GM12892 (cell line): ENCODE data around the gene PRRC2C.

ENCODE experiments used
- DNase-seq: peaks from one replicate; pipeline ENCODE4 v3.0.0; 2011; ENCODE audit not compliant: insufficient read length
- FAIRE-seq: peaks from 2 replicates; lab custom pipeline; 2011; peaks lifted over from hg19 to GRCh38; lab: Jason Lieb, UNC
- POLR2A ChIP-seq: IDR thresholded peaks from 2 replicates; pipeline ENCODE4 v1.6.1; 2011; ENCODE audit warnings: low read depth, low read length, control low read depth
- POLR2AphosphoS5 ChIP-seq: IDR thresholded peaks from 2 replicates; pipeline ENCODE4 v1.6.1; 2011; ENCODE audit warnings: low read depth, low read length, control low read depth
- TAF1 ChIP-seq: IDR thresholded peaks from 2 replicates; pipeline ENCODE4 v1.6.1; 2011; ENCODE audit warnings: low read depth, mild to moderate bottlenecking, control low read depth, low read length, borderline replicate concordance

PRRC2C gene

DNA sequence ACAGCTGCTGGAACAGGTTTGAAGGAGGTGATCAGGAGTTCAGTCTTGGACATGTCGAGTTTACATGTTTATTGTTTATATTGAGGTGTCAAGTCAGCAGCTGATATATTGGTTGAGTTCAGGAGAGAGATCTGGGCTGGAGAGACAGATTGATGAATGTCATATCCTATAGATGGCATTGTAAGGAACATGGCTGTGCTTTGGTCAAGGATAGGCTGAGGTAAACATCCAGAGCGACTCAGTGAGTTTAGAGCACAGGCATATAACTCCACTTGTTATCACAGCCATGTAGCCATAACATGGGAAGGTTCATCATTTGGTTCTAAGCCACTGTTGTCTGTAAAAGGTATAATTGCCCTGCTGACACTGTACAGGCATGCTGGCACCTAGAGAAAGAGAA, 131.3 kb downstream of the PRRC2C start:
- no peak for TF ChIP-seq POLR2A
- no peak for TF ChIP-seq TAF1
- TF ChIP-seq POLR2AphosphoS5 = no peak
- FAIRE-seq (no peak), DNase-seq (no peak)

DNA sequence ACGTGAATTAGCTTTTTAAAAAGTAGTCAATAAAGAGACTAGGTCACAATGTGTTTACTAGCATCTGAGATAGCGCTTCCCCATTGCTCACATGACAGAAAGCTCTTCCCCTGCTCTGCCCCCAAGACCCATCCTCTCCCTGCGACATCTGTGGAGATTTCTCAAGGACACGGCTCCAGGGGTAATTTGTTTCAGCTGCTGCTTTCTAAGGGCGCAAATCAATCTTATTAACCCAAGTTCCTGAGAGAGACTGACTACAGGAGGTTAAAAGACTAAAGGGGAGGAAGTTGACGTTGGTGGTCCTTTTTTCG, 136.8 kb downstream of the PRRC2C start, which contains the start of gene MYOCOS:
Gene MYOCOS, plus strand, starts transcription at position 92 of the 311 bp plus-strand sequence. CDS start 1,641 bp downstream, outside the sequence.
- TF ChIP-seq POLR2A (no peak), TAF1 (no peak), POLR2AphosphoS5 (no peak)
- DNase-seq = no peak
- no peak for FAIRE-seq

DNA sequence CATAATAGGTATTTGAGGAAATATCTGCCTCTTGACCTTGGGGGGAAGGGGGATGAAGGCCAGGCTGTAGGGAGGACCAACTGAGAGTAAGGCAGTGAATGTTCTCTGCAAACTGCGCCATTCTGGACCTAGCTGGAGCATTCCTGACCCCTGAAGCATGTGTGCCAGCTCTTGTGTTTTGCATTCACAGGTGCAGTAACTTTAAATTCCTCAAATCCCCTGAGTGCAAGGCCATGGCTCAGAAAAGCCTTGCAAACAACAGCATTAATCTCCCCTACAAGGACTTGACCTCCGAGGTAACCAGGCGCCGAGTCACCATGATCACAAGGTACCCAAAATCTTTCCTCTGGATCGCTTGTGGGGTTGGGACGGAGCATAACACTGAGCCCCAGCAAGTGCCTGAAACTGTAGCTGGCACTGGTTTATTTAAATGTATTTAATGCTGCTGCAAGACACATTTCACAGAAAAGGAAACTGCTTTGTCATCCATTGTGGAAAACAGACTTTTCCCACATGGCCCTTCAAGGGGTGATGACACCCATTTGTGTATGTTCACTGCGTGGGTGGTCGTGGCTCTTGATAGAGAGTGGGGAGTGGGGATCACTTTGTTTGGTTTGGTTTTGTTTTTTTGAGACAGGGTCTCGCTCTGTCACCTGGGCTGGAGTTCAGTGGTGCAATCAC, 138.5 kb downstream of the PRRC2C start:
- DNase-seq (no peak), FAIRE-seq (no peak)
- TF ChIP-seq POLR2A (no peak), TAF1 (no peak), POLR2AphosphoS5 (no peak)

DNA sequence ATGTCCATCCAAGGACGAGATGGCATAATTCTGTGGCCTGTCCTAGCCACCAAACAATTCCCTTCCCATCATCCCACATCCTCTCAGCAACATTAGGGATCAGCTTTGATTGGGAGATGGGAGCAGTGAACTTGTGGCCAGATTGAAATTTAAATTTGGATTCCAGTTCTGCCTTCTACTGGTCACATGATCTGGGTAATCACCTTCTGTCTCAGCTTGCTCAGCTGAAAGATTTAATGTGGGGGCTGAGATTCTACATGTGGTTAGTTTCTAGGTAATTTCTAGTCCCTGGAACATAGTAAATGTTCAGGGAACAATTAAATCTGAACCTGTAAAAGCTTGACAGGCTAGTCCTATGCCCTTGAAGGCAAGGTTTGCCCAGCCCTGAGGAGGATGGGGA, 139.9 kb downstream of the PRRC2C start:
- FAIRE-seq = no peak
- TF ChIP-seq POLR2A (no peak), POLR2AphosphoS5 (no peak), TAF1 (no peak)
- DNase-seq = no peak

DNA sequence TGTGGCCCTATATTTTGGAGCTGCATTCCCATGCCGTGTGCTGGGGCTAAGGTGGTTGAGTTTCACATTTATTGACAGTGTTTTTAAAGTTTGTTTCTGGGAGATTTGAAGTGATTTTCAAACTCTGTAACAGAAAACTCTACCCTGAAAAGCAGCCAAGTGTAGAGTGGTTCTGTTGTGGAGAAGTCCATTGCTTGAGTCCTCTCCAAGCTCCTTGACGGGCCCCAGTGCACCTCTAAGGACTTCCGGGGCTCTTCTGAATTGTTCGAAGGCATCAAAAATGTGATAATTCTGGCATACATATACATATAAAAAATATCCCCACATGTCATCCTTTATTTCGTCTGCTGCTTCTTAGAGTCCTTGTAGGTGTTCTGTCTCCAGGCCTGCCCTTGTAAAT, 141.7 kb downstream of the PRRC2C start:
- FAIRE-seq = no peak
- no peak for DNase-seq
- TF ChIP-seq POLR2A = no peak
- no peak for TF ChIP-seq POLR2AphosphoS5
- TF ChIP-seq TAF1 = no peak

DNA sequence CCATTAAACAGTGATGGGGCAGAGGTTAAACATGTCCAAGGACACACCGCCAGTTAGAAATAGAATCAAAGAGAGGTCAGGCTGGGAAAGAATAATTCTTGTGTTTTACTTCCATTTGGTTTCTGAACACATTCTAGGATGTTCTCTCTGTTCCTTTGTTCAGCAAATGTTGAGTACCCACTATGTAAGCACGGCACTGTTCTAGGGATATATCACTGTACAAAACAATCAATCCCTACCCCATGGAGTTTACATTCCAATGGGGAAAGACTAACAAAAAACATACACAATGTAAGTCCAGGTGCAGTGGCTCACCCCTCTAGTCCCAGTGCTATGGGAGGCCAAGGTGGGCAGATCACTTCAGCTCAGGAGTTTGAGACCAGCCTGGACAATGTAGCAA, 142.9 kb downstream of the PRRC2C start:
- no peak for FAIRE-seq
- TF ChIP-seq POLR2AphosphoS5 = no peak
- no peak for TF ChIP-seq POLR2A
- TF ChIP-seq TAF1 = no peak
- no peak for DNase-seq

DNA sequence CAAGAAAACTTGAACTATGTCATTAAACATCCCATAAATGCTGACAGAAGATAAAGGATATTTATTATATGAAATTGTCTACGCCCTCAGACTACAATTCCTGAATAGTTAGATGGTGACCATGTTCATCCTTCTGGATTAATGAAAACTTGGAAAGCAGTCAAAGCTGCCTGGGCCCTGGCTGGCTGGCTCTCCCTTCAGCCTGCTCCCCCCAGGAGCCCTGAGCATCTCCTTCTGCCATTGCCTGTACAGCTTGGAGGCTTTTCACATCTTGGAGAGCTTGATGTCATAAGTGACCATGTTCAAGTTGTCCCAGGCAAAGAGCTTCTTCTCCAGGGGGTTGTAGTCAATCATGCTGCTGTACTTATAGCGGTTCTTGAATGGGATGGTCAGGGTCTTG, 150.3 kb downstream of the PRRC2C start:
- no peak for FAIRE-seq
- DNase-seq = no peak
- no peak for TF ChIP-seq POLR2AphosphoS5
- TF ChIP-seq POLR2A = no peak
- TF ChIP-seq TAF1 = no peak

DNA sequence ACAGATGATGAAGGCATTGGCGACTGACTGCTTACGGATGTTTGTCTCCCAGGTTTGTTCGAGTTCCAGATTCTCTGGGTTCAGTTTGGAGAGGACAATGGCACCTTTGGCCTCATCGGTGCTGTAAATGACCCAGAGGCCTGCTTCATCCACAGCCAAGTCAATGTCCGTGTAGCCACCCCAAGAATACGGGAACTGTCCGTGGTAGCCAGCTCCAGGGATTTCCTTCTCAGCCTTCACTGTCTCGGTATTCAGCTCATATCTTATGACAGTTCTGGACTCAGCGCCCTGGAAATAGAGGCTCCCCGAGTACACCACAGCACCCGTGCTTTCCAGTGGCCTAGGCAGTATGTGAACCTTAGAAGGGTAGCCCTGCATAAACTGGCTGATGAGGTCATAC, 150.8 kb downstream of the PRRC2C start:
- FAIRE-seq (no peak), DNase-seq (no peak)
- TF ChIP-seq POLR2AphosphoS5 (no peak), POLR2A (no peak), TAF1 (no peak)

DNA sequence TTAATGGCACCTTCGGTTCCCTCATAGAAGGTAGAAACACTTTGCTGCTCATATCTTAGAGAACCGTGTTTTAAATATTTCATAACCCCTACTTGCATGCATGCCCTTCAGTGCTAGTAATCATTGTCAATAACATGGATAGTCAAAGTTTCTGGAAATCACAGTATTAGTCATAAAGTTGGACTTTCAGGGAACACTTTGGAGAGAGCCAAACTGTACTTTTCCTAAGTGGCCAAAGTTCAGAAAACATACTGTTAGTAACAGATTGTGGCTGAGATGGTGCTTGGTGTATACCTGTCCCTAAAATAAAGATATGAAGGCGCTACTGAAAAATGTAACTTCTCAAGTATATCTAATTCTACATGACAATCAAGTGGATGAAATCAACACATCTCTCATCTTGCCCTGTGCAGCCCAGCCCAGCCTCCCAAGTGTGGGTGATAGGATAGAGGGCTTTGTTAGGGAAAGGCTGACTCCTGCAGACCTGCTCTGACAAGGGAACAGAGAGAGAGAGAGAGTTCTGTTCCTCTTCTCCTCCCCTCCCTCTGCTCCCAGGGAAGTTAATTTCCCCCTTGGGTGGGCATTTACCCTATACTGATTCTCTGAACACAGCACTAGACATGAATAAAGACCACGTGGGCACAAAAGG, 152.7 kb downstream of the PRRC2C start:
- DNase-seq (no peak), FAIRE-seq (no peak)
- TF ChIP-seq TAF1 (no peak), POLR2AphosphoS5 (no peak), POLR2A (no peak)

DNA sequence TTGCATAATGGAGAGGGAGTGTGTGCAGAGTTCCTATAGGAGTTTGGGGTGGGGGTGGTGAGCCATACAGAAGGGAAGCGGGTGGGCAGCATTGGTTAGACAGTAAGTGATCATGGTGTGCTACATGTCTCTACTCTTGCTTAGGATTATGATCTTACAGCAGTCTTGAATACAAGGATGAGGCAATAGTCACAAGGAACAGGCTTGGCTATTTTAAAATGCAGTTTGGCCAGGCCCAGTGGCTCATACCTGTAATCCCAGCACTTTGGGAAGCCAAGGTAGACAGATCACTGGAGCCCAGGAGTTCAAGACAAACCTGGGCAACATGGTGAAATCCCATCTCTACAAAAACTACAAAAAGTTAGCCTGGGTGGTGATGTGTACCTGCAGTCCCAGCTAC, 154.9 kb downstream of the PRRC2C start:
- DNase-seq (no peak), FAIRE-seq (no peak)
- TF ChIP-seq TAF1 (no peak), POLR2AphosphoS5 (no peak), POLR2A (no peak)

DNA sequence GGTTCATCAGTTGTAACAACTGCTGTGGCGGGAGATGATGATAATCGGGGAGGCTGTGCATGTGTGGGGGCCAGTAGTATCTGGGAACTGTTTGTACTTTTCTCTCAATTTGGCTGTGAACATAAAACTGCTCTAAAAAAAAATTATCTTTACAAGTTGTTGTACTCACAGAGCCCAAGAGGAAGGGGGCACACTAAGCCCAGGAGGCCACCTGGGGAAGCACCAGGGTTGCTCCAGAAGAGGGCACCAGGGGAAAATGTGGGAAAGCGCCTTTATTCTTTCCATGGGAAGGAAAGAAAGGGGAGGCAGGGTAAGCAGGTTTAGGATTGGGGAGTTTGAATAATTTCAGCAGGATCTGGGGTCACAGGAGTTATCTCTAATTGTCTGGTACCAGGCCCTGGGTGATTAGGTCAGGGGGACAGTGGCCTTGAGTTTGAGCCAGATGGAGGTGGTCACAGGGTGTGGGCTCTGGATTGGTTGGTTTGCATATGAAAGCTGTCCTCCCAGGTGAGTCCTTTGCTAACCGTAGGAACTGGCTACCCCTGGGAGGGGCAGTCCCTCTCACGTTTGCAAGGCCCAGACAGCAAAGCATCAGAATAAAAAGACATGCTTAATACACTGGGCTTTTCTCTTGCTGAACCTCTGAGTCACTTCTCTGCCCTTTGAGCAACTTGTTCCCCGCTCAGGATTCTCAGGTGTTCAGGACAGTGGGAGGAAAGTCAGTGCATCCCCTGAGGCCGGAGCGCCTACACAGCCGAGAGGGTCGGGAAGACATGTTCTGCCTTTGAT, 155.9 kb downstream of the PRRC2C start:
- FAIRE-seq = no peak
- no peak for TF ChIP-seq TAF1
- TF ChIP-seq POLR2A = no peak
- no peak for TF ChIP-seq POLR2AphosphoS5
- no peak for DNase-seq
